ENCODE measurements around the gene HS3ST4.

DNA sequence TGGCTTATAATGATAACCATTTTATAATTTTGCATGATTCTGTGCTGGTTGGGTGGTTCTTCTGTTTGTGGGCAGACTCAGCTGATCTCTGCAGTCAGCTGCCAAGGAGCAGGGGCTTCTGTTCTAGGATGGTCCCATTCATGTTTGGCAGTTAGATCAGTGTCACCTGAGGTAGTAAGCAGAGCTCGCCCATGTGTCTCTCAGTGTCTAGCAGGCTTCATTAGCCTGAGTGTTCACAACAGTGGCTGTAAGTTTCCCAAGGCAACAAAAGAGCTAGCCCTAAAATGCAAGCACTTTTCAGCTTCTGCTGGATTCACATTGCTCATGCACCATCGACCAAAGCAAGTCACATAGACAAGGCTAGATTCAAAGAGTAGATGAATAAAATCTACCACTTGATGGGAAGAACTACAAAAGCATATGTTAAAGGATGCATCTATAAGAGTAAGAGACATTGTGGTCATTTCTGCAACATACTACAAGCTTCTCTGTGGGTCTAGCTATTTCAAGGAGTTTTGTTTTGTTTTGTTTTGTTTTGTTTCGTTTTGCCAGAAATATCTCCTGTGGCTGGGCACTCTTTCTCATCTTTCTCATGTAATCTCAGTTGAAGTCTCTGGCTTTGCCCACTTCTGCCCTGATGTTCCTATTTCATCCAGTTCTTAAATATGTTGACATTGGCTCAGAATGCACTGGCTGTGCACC, 180.8 kb downstream of the HS3ST4 start:
- TF ChIP-seq CTCF (IDR thresholded peaks at IDR 0.05) (no peak), POLR2A (IDR thresholded peaks at IDR 0.05) (no peak)
